Fibroblast of skin of scalp (primary cell): ENCODE data around the gene MUC13.
A peak's percentile ranks its signal among the peaks of the same experiment; 100 is the strongest.

Experiments used
- DNase-seq: peaks from one replicate; pipeline ENCODE4 v3.0.0-alpha.2; 2013

Gene MUC13

DNA sequence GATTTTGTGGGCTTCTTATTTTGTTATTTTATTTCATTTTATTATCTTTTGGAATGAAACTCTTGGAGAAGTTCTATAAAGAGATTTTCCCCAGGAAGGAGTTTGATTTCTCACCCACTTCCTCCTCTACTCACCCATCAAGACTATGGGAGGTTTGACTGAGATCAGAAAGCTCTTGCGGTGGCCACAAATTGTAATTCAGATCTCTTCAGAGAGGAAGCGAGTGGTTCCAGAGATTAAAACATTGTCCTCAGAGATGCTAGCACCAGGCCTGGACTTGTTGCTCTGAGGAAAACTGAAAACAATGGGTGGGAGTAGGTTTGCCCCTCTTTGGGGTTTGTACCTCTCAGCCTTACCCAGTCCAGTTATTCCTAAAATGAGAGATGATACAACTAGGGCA, 8.1 kb upstream of the MUC13 start:
- DNase-seq = no peak

DNA sequence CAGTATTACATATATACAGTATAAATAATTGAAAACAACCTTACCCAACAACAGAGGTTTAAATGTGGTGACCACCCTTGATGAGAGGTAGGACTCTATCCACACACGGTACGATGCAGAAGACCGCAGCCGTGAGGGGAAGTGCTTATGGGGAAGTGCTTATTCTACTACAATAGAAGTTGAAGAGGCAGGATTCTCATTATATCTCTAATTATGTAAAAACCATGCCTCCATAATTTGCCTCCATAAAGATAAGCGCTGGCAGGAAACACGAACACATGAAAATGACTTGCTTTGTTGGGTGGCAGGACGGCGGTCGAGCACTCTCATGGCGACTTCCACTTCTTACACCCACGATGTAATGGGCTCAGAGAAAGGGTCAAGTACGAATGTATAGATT, 7.2 kb upstream of the MUC13 start:
- DNase-seq = no peak

DNA sequence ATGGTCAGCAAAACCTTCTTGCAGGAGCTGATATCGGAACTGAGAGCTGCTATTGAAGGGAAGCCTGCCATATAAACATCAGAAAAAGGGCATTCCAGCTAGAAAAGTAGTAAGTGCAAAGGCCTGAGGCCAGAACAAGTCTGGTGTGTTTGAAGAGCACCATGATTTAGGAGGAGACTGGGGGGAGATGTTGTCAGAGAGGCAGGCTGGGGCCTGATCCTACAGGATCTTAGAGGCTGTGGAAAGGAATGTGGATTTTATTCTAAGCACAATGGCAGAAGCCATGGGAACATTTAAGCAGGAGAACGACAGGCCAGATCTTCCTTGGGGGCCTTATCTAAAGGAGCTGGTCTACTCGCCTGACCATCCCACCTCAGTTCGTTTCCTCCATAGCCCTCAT, 5.1 kb upstream of the MUC13 start:
- no peak for DNase-seq

DNA sequence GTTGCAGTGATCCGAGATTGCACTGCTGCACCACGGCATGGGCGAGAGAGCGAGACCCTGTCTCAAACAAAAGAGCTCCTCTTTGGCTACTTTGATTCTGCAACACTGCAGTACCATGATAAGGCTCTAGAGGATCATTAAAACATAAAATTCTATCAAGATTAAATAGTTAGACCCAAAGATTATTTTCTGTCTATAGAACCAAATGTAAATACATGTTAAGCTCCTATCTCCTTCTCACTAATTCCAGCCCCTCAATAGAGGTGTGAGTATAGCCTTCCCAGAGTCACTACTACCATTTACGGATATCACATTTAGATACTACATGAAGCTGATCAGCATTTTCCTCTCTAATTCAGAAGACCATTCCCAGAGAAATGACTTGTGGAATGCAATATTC, 4.3 kb upstream of the MUC13 start:
- no peak for DNase-seq

DNA sequence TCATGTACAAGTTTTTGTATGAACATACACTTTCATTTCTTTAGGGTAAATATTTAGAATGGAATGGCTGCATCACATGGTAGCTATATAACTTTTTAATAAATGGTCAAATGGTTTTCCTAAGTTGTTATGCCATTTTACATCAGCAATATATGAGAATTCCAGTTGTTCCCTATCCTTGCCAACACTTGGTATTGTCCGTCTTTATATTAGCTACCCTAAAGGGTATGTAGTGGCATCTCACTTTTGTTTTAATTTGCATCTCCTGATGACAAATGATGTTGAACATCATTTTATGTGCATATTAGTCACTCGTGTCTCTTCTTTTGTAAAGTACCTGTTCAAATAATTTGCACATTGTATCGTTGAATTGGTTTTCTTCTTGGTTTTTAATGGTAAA, 2.5 kb upstream of the MUC13 start:
- DNase-seq = no peak

DNA sequence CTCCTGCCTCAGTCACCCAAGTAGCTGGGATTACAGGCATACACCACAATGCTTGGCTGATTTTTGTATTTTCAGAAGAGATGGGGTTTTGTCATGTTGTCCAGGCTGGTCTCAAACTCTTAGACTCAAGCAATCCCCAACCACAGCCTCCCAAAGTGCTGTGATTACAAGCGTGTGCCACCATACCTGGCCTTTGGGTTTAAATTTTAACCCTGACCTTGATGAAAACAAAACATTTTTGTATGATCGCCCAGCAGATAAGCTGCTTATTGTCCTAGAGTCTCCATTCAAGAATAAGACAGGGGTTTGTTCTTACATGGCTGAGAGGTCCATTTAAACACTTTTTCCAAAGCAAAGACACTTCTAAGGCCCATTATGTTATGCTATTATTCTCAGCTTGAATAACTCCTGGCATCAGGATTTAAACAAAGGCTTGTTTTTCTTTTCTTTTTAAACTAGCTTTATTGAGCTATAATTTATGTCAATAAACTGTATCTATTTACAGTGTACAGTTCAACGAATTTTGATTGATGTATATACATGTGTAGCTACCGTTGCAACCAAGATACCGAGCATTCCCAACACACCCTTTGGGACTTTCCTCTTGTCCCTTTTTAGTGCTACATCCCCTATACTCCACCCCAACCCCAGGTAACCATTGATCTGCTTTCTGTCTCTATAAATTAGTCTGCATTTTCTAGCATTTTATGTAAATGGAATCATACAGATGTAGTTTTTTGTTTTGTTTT, 1.4 kb upstream of the MUC13 start:
- no peak for DNase-seq

DNA sequence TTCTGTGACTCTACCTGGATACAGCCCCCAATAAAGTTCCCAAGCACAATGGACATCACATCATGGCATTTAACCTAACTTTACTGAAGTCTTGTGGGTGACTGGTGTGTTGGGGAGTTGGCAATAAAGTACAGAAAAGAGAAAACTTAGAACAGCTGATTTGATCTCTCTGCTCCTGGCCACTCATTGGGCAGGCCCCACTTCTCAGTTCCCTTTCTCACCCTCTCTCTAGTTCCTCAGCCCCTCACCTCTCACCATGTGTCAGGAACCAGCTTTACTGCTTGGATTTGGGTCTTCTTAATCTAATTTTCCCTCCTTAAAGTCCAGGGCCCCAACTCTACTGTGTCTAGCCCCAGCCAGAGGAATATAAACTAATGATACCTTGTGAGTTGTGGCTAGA, 713 bp upstream of the MUC13 start:
- DNase-seq = no peak

DNA sequence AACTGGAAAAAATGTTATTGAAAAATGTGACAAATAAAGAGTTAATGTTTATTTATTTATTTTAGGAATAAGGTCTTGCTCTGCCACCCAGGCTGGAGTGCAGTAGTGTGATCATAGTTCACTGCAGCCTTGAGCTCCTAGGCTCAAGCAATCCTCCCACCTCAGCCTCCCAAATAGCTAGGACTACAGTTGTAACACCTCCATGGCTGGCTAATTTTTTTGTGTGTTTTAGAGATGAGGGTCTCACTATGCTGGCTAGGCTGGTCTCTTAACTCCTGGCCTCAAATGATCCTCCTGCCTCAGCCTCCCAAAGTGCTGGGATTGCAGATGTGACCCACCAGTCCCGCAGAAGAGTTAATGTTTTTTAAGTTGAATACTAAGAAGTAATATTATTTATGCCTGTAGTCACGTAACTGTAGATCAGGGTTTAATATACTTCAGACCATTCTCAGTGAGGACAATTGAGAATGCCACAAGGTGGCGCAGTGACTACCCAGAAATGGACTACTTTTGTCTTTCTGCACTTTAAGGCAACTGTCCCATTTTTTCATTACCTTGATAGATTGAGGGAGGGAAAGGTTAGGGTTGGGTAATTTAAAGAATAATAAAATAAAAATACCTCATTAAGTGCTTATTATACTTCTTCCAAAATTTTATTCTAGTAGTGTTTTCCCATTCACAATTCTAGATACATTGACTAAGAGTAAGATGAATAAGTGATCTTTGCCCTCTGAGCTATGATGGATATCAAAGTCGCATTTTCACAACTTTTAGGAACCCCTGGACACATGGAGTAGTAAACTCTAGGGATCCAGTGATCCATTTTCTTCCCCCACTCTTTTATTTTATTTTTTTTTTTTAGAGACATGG, 6.0 kb downstream of the MUC13 start:
- DNase-seq = peak; percentile 66

DNA sequence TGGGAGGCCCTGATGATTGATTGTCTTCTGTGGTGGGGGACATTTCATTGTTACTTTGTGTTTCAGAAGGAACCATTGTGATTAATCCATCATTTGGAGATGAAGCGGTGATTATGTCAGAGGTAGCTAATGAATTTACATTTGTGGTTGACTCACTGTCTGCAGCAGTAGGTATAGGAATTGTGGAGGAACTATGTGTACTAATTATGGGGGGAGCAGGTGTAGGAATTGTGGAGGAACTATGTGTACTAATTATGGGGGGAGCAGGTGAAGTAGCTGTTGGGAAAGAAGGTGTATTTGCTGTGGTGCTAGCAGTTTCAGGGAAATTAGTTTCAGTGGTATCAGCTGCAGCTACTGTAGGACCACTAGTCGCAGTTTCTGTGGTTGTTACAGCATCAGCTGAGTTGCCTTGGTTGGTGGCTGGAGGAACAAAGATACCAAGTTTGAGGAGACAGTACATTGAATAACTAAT, 6.9 kb downstream of the MUC13 start:
- no peak for DNase-seq

DNA sequence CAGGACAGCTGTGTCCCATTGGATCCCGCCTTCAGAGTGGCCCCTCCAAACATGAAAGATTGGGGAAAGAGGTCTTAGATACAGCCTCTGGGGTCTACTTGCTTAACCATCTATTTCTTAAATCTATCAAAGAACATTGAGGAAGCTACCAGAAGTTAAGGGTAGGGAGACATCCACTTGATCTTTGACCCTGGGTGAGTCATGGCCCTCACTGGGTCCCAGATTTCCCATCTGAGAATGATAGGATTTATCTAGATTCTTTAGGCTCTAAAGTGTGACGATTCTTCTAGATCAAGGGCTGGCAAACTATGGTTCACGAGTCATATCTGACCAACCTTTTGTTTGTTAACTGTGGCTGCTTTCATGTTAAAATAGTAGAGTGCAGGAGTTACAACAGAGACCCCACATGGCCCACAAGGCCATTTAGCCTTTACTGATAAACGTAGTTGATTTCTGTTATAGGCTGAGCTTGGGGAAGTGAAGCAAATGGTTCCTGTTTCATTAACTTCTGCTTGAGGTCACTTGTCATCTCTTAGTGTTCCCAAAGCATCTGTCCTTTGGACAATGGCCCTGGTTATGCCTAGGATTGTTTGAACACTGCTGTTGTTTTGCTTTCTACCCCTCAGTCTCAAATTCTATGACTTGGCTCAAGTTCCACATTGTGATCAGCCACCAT, 8.0 kb downstream of the MUC13 start:
- no peak for DNase-seq

DNA sequence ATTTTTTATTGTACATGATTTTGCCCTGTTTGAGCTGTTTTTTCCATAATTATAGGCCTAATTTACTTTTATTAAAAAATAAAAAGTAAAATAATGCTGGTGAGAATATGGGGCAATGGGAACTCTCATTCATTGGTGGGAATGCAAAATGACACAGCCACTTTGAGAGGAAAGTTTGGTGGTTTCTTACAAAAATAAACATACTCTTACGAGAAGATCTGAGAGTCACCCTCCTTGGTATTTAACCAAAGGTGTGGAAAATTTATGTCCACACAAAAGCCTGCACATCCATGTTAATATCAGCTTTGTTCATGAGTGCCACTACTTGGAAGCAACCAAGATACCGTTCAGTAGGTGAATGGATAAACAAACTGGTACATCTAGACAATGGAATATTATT, 9.8 kb downstream of the MUC13 start:
- no peak for DNase-seq

DNA sequence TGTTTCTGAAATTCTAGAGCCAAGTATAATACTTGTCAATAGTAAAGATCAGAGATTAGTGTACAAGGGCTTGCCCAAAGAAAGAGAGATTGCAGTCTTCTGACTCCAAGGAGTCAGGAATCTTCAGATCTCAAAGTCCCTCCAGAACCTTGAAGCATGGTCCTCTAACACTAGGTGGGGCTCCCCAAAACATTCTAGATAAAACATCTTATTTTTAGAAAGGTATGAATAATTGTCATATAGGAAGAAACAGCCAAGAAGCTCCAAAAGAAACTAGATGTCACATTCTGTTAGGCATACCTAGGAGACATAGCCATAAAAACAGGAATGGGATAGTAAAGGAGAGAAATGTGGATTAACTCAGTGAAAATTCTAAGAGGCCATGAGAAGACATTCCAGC, 10.7 kb downstream of the MUC13 start:
- DNase-seq = no peak

DNA sequence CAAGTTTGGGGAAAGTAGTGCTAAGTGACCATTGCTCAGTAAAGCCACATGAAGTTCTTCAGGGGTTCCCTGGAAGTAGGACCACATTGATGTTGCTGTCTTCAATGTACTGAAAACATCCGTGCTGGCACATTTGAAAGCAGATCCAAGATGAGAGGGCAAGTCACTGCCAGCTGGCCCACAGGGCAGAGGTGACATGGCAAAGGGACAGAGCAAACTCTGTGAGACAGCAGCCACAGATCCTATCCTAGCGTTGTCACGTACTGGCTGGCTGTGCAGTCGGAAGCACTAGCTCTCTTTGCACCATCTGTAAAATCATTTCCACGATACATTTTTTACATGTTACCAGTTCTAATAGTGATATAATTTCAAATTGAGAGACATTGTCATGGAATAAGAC, 13.8 kb downstream of the MUC13 start:
- DNase-seq = no peak

DNA sequence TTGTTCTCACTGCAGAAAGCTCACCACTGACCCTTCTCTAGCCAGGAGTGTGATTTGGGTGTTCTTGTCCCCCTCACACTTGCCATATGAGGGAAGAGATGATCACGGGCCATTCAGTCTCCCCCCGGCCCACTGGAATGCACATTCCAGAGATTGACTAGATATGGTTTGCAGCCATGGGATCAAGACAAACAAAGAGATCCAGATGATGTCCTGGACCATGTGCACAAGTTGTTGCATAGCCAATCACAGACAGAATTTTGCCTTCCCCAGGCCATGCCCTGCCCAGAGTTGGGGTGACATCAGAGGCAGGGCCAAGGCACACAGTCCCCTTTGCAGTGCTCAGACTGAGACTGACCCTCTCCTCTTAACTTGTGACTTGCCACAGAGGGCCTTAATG, 14.8 kb downstream of the MUC13 start:
- peak; percentile 60 for DNase-seq

DNA sequence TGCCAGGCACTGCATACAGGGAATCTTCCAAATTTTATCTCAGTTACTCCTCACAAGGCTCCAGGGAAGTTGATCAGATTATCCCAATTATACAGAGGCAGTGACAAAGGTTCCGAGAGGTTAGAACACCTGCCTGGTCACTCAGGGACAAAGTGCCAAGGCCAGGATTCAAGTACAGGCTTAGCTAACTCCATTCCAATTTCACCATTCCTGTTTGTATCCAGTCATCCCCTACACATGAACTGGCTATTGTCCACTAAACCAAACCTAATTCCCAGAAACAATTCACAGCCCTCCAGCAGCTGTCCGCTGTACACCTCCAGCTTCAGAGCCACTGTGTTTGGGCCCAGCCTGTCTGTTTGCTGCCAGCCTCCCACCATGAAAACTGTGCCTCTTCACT, 16.0 kb downstream of the MUC13 start:
- no peak for DNase-seq

DNA sequence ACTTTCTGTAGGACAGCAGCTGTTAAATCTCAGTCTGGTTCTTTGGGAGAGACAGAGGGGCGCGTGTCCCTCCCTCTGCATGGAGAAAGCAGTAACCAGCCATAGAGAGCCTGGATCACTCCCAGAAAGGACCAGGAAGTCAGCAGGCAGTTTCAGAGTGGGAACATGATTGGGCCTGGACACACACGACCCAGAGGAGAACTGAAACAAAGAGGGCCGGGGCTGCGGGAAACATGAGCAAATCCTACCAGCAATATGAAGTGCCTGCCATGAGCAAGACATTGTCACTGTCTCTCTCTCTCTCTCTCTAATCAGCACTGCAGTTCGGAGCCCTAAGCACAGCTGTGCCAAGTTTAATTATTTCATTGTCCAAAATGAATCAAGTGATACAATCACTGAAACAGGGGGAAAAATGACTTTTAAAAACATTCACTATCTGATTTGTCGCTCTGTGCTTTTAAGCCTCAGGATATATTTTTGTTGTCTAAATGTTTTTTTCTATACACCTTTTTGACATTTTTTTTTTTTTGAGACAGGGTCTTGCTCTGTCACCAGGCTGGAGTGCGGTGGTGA, 17.6 kb downstream of the MUC13 start:
- no peak for DNase-seq

DNA sequence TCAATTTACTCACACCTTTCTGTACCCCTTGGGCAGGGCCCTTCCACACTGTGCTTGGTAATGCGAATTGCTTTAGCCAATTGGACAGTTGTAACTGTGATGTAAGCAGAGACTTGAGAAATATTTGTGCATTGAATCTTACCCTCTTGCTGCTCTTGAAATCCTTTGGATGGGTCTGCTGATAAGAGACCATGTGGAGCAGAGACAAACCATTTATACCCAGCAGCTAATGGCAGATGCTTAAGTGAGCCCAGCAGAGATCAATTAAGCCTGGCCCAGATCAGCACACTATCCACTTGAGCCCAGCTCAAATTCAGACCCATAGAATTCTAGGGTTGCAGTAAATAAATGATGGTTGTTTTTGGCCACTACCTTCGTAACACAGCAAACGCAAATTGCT, 19.3 kb downstream of the MUC13 start:
- DNase-seq = no peak

DNA sequence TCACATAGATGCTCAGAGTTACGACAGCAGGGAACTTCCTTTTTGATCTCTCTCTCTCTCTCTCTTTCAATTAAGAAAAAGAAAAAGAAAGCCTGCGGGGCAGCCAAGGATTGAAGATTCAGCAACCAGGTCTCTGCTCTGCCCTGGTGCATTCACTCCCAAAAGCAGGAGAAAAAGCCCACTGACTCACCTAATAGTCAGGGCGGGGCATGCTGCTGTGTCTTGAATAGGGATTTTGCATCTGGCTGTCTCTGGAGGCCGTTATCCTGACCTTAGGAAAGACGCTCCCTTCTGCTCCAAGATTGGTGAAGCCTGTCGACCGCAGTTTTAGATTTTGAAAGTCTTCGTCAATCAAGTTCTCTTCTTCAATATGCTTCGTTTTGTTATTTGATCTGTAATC, 26.6 kb downstream of the MUC13 start:
- no peak for DNase-seq

DNA sequence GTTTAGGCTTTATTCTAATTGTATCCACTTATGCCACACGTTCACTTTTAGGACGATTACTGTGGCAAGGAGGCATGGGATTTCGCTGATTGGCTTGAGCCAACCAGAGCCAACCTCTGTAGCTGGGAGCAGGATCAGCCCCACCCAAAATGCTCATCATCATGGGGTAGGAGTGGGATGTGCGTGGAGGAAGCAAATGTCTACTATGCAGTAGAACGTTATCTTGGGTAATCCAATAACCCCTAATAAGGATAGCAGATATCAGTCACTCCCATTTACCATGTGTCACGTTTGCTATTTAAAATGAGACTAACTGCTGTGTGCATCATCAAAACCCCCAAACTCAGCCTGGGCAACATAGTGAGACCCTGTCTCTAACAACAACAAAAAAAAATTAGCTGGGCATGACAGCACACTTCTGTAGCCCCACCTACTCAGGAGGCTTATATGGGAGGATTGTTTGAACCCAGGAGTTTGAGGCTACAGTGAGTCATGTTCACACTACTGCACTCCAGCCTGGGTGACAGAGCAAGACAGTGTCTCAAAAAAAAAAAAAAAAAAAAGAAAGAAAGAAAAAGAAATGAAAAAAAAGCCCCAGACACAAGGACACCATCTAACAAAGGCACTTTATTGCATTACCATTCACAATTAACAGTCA, 29.6 kb downstream of the MUC13 start:
- DNase-seq = no peak

DNA sequence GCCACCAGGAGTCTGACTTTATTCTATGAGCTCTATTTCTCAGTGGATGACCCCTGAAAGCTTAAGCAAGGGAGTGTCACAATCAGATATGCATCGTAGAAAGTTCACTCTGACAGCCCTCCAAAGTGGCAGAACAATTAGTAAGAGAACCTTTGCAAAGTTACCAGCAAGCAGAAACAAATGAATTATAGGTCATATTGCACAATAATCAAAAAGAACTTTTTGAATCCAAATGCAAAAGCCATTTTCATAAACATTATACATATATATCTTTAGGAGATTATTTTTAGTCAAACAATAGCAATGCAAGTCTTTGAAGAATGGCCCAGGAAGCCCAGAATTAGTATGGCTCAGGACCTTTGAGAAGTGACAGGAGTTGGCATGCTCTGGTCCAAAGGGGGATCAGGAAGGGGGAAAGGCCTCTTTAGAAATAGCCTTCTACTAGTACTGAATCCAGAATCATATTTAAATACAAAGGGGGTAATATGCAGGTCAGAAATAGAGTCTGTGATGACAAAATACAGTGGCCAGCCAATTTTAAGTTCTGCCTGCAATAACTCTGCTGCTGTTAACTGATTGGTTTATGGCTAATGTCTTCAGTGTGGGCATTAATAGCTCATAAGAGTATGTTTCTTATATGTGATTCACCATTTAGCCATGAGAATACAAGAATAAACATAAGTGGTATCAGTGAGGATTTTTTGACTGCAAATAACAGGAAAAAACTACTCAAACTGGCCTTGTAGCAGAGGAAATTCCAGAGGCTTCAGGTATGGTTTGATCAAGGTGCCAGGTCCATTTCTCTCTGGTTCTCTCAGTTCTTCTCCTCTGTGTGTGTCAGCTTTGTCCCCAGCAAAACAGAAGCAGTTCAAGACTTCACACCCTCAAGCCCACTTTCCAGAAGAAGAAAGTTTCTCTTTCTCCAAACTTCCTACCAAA, 30.4 kb downstream of the MUC13 start:
- peak; percentile 37 for DNase-seq

DNA sequence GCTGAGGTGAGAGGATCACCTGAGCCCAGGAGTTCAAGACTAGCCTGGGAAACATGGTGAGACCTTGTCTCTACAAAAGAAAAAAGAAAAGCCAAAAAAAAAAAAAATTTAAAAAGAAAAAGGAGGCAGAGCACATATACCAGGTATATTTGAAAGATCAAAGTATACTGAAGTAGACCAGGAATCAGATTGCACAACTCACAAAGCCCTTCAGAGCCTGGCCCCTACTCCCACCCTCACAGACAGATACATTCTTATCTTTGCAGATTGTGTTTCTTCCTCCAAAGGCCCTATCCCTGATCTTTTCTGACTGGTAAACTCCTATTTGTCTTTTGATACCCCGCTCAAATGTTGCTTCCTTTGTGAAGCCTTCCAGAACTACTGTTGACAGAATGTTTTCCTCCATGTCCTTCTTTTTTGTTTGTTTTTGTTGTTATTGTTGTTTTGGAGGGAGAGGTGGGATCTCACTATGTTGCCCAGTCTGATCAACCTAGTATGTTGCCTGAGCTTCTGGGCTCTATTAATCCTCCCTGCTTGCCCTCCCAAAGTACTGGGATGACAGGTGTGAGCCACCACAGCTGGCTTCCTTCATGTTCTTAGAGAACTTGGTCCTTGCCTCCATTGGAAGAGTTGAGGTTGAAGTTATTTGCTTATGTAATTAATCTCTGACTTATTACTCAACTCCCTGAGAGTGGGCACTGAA, 37.6 kb downstream of the MUC13 start:
- no peak for DNase-seq
